GM13977 (cell line): Measurements from ENCODE around the gene CCSER1.

Experiments used
- DNase-seq: peaks from one replicate; pipeline ENCODE4 v3.0.0; 2012; ENCODE audit warnings: low spot score
- in situ Hi-C: fragments of 300-500 bp; cut with MboI; formaldehyde crosslinking; loops from one replicate; pipeline ENCODE4 v1.12.0; 2022; ENCODE audit warnings: low sequenced_read_pairs, low pct_unique_long_range_greater_than_20kb, mixed read lengths, inconsistent platforms; ENCODE audit not compliant: unreplicated experiment
- TF ChIP-seq, protein P1 (sequence below): IDR thresholded peaks from 2 replicates; pipeline ENCODE4 v1.5.1; 2012; ENCODE audit warnings: mild to moderate bottlenecking, control low read depth; ENCODE audit not compliant: insufficient read depth; ENCODE audit errors: extremely low read depth, missing control alignments

Gene CCSER1

DNA sequence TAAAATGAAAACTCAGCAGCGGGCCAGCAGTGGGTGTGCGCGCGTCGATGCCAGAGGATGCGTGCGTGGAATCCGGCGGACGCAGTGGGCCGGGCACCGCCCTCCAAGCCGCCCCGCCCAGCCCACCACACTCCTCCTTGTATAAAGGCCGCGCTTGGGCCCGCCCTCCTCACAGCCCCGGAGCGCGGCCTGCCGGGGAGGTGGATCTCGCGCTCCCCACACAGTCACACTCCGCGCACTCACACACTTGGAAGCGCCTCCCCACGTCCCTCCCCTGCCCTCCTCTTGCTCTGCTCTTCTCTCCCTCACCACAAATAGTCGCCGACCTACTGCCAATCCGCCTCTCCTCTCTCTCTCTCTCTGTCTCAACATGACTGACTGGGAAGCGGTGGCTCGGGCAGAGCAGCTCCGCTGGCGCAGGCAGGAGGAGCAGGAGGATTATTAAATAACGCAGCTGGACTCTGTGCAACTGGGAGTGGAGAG, at the start of gene CCSER1:
Gene CCSER1, plus strand, starts transcription at position 172 of the 483 bp plus-strand sequence.
- in situ Hi-C loops, result no loop called here
- peak; percentile 51 for DNase-seq
- TF ChIP-seq, protein P1, sequence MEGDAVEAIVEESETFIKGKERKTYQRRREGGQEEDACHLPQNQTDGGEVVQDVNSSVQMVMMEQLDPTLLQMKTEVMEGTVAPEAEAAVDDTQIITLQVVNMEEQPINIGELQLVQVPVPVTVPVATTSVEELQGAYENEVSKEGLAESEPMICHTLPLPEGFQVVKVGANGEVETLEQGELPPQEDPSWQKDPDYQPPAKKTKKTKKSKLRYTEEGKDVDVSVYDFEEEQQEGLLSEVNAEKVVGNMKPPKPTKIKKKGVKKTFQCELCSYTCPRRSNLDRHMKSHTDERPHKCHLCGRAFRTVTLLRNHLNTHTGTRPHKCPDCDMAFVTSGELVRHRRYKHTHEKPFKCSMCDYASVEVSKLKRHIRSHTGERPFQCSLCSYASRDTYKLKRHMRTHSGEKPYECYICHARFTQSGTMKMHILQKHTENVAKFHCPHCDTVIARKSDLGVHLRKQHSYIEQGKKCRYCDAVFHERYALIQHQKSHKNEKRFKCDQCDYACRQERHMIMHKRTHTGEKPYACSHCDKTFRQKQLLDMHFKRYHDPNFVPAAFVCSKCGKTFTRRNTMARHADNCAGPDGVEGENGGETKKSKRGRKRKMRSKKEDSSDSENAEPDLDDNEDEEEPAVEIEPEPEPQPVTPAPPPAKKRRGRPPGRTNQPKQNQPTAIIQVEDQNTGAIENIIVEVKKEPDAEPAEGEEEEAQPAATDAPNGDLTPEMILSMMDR, result no peak

DNA sequence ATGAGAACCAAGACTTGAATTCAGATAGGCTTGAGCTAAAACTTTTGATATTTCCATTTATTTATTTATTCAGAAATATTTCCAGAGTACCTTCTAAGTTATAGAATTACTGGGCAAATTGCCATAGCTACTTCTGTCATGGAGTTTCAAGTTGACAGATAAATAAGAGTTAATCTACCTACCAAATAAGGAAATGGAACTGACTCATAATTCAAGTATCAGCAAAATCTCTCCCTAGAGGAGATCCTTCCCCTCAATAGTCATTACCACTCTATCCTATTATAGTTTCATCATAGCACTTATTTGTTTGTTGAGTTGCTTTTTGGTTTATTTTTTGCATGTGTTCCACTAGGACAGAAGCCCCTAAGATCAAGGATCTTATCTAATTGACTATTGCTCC, 48.8 kb upstream of the CCSER1 start:
- TF ChIP-seq, protein P1, result no peak
- in situ Hi-C loops, result no loop called here
- no peak for DNase-seq

DNA sequence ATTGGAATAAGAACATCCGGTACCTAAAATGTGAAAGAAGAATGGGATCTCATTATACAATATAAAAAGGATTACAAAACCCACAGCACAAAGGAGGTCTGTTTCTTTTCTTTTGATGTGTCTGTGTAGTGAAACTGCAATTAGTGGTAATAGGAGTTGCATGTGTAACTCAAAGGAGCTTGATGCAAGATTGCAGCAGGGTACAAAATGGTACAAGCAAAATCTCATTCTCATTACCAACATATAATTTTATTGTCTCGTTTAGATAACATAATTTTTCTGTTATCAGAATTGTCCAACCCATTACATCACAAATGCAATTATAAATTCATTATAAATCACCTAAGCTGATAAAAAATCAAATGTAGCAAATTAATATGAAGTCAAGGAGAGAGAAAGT, 47.1 kb upstream of the CCSER1 start:
- TF ChIP-seq, protein P1, result no peak
- in situ Hi-C loops, result no loop called here
- DNase-seq, result no peak

DNA sequence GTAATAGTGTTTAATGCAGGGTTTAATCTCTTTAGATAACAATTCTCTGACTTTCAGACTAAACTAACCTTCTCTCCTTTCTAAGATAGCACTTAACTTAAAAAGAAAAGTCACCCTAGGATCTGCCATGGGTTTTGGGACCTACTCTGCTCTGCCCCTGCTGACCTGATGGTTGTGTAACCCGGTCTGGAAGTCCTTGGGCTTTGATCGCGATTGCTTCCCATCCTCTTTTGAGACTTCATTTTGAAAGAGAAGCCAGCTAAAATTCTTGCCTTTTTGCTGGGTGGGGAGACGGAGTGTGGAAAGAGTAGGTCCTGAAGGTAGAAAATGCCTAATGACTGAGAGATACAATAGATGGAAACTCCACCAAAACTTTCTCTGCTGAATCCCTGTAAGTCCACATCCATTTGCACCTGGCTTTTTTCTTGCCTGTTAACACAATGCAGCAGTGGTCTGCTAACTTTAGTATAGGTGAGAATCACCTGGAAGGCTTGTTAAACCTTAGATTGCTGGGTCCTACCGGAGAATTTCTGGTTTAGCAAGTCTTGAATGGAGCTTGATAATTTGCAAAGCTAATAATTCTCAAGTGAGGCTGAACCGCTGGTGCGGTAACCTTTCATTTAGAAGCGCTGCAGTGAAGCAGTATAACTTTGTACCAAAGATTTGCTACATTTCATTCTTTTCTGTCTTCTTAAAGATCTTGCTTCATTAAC, 45.6 kb upstream of the CCSER1 start:
- DNase-seq, result no peak
- in situ Hi-C loops, result no loop called here
- TF ChIP-seq, protein P1, result no peak

DNA sequence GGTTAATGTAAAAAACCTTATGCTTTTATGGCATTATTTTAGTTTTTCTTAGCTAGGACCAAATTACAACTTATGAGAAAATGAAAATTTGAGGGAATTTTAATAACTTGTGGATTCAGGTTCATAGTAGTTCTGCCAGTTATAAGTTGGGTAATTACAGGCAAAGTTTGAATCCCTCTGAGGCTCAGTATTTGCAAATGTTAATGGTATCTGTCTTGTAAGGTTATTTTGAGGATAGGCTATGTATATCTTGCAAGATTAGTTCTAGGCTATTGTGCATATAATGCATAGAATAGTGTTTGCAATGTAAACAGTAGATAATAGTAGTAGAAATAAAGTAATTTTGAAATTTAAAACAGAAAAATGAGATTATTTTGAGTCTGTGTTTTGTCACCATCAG, 44.7 kb upstream of the CCSER1 start:
- in situ Hi-C loops, result no loop called here
- no peak for DNase-seq

DNA sequence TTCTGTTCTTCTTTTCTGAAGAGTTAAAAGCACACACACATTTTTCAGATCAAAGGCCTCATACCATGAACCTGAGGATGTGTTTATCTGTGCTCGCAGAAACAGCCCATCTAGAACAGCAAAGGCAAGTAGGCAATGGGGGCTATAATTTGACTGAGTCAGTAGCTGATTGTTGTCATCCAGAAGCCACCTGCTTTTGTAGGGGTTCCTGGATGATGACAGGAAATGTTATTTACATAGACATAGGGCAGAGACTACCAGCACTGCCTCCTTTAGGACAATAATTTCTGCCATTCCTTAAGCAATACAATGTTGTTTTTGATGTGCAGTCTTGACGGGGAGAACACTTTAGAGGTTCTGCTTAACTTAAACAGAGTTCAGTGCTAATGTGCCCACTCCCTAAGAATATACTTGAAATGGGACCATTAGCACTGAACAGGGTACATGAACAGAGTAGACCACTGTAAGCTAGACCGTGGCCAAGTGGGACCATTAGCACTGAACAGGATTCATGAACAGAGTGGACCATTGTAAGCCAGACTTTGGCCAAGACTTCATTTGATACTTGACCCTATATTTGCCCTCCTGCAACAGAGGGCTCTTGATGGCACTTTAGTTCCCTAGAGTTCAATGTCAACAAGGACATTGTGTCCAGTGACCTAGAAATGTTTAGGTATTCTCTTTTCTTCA, 42.8 kb upstream of the CCSER1 start:
- TF ChIP-seq, protein P1, result no peak
- DNase-seq, result no peak
- in situ Hi-C loops, result no loop called here

More for the DNA sequence above, 44.7 kb upstream of the CCSER1 start:
- TF ChIP-seq, protein P1, result no peak
